SW480 (cell line): ENCODE results near the gene SPI1.

Experiments used
- DNase-seq: peaks from one replicate; pipeline ENCODE4 v3.0.0-alpha.2; 2016; ENCODE audit warnings: low spot score

Gene SPI1

GRCh38 chr11:47406896-47407745, 28.8 kb upstream of the SPI1 start:
- no peak for DNase-seq

GRCh38 chr11:47403571-47403970, 25.2 kb upstream of the SPI1 start:
- DNase-seq, result no peak

- no peak for DNase-seq
Observed at GRCh38 chr11:47403135-47403534, 24.8 kb upstream of the SPI1 start.

- DNase-seq, result no peak
Observed at GRCh38 chr11:47400768-47401279, 22.5 kb upstream of the SPI1 start.

- DNase-seq, result no peak
Observed at GRCh38 chr11:47399860-47400767, 21.8 kb upstream of the SPI1 start.

- no peak for DNase-seq
Observed at GRCh38 chr11:47398551-47398950, 20.2 kb upstream of the SPI1 start.

GRCh38 chr11:47398011-47398410, 19.7 kb upstream of the SPI1 start:
- no peak for DNase-seq

GRCh38 chr11:47396049-47396320, 17.6 kb upstream of the SPI1 start:
- DNase-seq, result no peak

- DNase-seq, result no peak
Observed at GRCh38 chr11:47395223-47396048, 17.1 kb upstream of the SPI1 start.

- no peak for DNase-seq
Observed at GRCh38 chr11:47394322-47395222, 16.2 kb upstream of the SPI1 start.

GRCh38 chr11:47394050-47394321, 15.6 kb upstream of the SPI1 start:
- DNase-seq, result no peak

- DNase-seq, result no peak
Observed at GRCh38 chr11:47393163-47394049, 15.1 kb upstream of the SPI1 start.

- no peak for DNase-seq
Observed at GRCh38 chr11:47392546-47393162, 14.3 kb upstream of the SPI1 start.

GRCh38 chr11:47391711-47392432, 13.5 kb upstream of the SPI1 start:
- DNase-seq, result no peak

- no peak for DNase-seq
Observed at GRCh38 chr11:47391077-47391583, 12.8 kb upstream of the SPI1 start.

- no peak for DNase-seq
Observed at GRCh38 chr11:47390422-47390760, 12.0 kb upstream of the SPI1 start.

GRCh38 chr11:47389577-47390421, 11.5 kb upstream of the SPI1 start:
- no peak for DNase-seq
